ENCODE results near the gene ATP1A3.

GRCh38 chr19:41997851-41998229 lies 3.8 kb upstream of the ATP1A3 start:
- no peak for TF ChIP-seq CTCF (IDR thresholded peaks at IDR 0.05)
- no peak for TF ChIP-seq EZH2 (IDR thresholded peaks at IDR 0.05; ENCODE audit: borderline replicate concordance, insufficient read depth, low read depth, low read length, poor library complexity, severe bottlenecking)

Measured in B cell (primary cell).